Activated gamma-delta T cell treated with Interleukin-2 at 50 U/mL for 16 hours (primary cell): ENCODE data around the gene CCNY.
A peak's percentile ranks its signal among the peaks of the same experiment; 100 is the strongest.
"Not testable (repeated sequence)": the region's sequence is repeated elsewhere in the genome, so short reads cannot be mapped to it uniquely, and the experiment has no call there.

ENCODE experiments used
- DNase-seq: peaks from one replicate; pipeline ENCODE4 v3.0.0-alpha.2; 2020

The CCNY gene

DNA sequence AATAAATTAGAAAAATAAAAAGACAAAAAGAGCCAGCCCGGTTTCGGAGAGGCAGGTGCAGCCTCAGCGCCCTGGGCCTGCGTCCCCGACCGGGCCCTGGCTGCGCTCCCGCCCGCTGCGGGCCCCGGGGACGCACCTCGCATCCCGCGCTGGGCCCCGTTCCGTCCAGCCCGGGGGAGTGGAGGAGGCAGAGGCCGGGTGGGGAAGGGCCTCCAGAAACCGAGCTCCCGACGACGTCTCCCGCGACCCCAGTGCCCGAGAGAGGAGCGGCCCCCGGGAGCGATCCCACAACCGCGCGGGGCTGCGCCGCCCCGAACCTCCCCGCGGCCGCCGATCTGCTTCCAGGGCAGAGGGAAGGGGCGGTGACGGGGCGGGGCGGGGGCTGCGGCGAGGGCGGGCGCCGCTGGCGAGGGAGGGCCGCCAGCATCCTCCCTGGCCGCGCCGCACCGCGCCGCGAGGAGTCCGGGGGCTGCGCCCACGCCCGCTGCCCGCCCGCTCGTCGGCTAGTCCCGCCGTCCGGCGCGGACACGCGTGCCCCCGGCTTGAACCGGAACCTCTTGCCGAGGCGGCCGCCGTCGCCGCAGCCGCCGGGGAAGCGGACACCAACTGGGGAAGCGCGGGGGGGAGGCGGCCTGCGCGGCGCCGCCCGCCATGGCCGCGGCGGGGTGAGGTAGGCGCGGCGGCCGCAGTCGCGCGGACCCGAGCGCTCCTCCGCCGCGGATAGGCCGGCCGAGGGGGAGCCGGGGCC, at the start of gene CCNY:
Gene CCNY (plus strand): TSS at position 426 of the 748 bp plus-strand sequence. CDS start 545 bp downstream, outside the sequence.
- DNase-seq: peak; percentile 71

DNA sequence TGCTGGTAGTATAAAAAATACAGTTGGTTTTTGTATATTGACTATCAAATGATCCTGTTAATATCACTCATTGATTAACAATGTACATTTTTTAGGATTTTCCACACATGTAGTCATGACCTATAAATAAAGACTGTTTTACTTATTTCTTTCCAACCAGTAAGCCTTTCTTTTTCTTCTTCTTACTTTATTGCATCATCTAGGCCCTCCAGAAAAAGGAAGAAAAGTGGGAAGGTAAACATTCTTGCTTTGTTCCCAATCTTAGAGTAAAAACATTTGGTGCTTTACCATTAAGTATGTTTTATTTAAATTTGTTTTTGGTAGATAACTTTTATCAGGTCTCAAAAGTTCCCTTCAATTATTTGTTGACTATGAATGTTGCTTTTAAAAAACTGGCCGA, 47.1 kb upstream of the CCNY start:
- no peak for DNase-seq

DNA sequence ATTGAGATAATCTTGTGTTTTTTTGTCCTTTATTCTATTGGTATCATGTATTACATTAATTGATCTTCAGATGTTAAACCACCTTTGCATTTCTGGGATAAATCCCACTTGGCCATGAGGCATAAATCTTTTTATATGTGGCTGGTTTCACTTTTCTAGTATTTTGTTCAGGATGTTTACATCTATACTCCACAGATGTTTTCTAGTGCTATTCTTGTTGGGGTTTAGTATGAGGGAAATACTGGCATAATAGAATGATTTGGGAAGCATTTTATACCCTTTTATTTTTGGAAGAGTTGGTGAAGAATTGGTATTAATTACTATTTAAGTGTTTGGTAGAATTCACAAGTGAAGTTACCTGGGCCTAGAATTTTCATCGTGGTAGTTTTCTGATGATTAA, 41.8 kb upstream of the CCNY start:
- no peak for DNase-seq

DNA sequence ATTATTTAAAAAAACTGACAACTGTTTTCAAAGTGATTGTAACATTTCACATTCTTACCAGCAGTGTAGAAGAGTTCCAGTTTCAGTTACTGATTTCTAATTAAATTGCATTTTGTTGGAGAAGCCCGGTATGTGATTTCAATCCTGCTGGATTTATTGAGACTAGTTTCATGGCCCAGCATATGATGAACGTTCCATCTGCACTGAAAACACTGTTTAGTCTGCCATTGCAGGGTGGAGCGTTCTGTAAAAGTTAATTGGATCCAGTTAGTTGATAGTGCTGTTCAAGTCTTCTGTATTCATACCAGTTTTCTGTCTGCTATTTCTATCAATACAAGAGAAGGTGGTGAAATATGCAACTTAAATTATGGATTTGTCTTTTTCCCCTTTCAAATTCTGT, 37.3 kb upstream of the CCNY start:
- no peak for DNase-seq

DNA sequence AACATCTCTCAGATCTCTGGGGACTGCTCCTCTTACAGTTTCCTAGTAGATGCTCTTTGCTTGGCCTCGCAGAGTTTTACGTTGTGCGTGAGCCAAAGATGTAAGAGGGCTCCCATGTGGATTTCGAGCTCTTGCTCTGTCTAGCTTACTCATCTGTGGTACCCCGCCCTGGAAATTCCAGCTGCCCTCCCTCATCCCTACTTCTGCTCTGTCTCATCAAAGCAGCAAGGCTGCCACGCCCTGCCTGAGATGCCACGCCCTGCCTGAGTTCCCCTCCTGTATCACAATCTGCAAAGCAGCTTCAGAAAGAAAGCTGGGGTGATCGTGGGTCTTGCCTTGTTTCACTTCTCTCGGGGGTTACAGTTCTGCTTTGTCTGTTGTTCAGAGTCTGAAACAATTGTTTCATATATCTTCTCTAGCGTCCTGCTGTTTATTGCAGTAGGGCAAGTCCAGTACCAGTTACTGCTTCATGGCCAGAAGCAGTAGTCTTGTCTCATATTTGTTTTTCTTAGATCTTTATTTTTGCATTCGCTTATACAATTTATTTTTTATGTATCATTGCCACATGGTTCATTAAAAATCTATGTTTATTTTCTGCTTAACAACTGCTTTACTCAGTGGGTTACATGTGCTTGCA, 36.1 kb upstream of the CCNY start:
- no peak for DNase-seq

DNA sequence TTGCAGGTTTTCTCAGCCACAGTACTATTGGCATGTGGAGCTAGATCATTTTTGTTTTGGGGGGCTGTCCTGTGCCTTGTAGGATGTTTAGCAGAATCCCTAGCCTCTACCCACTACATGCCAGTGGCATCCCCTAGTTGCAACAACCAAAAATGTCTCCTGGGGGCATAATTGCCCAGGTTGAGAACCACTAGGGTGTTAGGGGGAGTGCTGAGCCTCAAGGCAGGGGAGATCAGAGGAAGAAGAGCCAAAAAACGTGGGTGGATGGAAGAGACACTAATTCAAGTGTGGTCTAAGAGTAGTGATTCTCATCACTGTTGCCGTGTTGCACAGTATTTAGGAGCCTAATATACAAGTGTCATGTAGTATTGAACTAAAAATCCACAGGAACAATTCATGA, 31.7 kb upstream of the CCNY start:
- no peak for DNase-seq

DNA sequence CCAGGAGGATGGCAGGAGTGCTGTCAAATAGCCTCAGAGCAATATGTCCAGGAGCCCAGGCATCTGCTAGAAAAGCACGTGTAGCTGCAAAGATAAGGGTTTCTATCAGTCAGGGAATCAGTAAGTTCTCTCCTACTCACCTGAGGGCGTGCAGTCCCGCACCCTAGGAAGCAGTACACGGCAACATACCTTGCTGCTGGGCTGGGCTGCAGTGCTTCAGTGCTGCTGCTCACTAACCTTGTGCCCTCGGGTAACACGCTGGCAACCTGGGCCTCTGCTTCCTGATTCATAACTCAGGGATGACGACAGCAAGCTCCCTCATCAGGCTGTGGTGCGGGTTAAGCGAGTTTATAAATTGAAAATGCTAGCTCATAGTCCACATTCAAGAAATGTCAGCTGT, 29.5 kb upstream of the CCNY start:
- no peak for DNase-seq

DNA sequence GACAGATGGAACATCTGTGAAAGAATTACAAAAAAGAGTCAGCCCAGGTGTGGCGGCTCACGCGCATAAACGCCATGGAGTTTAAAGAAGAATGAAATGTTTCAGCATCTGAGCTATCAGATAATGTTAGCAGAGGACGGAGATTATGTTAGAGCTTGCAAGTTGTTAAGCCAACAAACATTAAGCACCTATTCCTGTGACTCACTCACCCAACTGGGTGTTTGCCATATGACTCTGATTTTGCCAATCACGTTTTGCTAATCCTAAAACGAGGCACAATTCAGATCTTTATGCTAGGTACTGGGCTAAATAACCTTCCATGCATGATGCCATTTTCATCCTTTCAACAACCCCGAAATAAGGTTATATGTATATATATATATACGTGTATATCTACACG, 29.0 kb upstream of the CCNY start:
- no peak for DNase-seq

DNA sequence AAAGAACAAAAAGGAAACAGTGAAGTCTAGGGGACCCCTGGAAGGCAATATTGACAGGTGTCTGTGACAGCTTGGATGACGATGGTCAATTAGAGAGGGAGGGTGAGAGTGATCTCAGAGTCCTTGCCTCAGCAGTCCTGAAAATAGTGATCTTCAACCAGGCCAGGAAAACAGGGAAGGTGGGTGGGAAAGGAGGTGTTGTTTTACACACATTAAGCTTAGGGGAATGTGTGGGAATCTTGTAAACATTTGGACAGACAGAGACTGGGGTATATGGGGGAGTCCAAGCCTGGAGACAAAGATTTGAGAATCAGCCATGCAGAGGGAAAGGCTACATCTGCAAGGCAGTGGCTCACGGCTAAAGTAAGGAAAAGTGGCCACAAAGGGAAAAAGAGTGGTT, 27.5 kb upstream of the CCNY start:
- no peak for DNase-seq

DNA sequence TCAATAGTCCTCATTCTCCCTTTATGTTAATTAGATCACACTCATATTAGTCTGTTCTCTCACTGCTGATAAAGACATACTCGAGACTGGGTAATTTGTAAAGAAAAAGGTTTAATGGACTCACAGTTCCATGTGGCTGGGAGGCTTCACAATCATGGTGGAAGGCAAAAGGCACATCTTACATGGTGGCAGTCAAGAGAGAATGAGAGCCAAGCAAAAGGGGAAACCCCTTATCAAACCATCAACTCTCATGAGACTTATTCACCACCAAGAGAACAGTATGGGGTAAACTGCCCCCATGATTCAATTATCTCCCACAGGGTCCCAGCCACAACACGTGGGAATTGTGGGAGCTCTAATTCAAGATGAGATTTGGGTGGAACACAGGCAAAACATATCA, 22.2 kb upstream of the CCNY start:
- DNase-seq: not testable (repeated sequence)

DNA sequence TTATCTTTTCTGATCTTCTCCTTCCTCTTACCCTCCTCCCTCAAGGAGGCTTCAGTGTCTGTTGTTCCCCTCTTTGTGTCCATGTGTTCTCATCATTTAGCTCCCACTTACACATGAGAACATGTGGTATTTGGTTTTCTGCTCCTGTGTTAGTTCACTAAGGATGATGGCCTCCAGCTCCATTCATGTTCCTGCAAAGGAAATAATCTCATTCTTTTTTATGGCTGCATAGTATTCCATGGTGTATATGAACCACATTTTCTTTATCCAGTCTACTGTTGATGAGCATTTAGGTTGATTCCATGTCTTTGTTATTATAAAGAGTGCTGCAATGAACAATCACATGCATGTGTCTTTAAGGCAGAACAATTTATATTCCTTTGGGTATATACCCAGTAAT, 21.1 kb upstream of the CCNY start:
- not testable (repeated sequence) for DNase-seq

DNA sequence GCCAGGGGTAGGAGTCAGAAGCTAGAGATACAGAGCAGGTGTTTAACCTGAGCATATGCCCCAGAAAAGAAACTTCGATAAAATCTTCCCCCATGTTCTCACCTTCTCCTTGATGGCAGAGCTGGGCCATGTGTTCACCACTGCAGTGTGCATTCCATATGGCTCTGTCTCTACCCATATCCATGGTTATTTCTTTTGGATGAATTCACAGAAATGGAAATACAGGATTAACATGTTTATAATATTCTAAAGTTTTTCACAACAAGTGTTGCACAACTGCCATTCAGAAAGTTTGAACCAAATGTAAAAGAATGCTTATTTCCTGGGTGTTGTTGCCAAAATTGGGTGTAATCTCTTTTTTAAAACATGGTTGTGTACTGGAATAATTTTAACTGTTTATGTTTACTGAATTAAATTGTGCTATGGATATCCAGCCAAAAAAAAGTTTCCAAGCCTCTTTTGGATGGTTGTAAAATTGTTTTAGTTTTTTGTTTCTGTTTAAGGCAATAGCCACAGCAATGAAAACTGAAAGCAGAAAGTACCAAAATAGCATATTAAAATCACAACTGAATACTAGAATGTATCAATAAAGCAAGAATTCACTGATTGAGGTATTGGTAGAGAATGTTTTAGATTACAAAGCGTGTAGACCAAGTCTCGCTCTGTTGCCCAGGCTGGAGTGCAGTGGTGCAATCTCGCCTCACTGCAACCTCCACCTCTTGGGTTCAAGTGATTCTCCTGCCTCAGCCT, 19.9 kb upstream of the CCNY start:
- DNase-seq: no peak

DNA sequence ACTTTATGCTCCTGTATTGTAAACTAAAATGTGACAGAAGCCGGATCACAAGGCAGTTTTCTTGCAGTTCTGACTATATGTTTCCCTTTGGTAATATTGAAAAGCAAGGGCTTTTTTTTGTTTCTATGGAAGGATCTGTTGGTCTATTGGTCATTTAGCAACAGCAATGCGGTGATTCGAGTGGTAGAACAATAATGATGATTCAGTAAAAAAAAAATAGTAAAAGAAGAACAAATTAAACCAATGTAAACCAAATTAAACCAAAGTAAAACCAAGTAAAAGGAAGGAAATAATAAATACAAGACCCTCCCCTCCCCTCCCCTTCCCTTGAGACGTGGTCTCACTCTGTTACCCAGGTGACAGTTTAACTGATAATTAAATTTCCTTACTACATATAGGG, 17.8 kb upstream of the CCNY start:
- DNase-seq: no peak

DNA sequence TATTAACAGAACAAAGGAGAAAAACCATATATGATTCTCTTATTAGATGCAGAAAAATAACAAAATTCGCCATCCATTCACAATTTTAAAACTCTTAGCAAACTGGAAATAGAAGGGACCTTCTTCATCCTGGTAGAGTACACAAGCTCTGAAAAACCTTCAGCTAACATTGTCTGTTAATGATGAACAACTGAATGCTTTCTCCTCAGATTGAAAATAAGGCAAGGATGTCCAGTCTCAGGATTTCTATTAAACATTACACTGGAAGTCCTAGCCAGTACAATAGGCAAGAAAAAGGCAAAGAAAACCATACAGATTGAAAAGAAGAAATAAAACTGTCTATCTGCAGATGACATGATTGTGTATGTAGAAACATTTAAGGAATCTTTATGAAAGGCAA, 16.0 kb upstream of the CCNY start:
- DNase-seq: no peak

DNA sequence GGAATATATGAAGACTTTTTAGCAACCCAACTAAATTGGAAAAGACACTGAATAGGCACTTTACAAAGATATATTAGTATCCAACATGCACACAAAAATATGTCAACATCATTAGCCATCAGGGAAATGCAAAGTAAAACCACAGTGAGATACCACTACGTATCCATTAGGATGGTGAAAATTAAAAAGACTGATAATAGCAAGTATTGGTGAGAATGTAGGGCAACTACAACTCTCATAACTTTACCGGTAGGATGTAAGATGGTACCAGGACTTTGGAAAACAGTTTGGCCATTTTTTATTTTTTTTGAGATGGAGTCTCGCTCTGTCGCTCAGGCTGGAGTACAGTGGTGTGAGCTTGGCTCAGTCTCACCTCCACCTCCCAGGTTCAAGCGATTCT, 13.7 kb upstream of the CCNY start:
- DNase-seq: no peak

DNA sequence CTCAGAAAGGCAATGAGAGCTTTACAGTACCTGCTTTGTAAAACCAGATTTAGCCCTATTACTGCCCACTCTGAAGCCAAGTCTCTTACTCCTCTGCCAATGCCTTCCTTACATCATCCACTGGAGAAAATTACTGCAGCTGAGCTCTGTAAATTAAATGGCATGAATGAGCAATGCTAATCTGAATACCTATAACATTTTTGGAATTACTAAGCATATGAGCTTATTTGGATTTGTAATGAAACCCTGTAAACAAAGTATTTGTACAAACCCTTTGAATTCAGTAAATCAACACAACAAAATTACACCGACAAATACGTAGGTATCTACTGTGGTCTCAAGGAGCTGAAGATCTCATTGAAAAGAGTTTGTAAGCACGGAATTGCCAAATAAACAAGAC, 12.1 kb upstream of the CCNY start:
- DNase-seq: no peak

DNA sequence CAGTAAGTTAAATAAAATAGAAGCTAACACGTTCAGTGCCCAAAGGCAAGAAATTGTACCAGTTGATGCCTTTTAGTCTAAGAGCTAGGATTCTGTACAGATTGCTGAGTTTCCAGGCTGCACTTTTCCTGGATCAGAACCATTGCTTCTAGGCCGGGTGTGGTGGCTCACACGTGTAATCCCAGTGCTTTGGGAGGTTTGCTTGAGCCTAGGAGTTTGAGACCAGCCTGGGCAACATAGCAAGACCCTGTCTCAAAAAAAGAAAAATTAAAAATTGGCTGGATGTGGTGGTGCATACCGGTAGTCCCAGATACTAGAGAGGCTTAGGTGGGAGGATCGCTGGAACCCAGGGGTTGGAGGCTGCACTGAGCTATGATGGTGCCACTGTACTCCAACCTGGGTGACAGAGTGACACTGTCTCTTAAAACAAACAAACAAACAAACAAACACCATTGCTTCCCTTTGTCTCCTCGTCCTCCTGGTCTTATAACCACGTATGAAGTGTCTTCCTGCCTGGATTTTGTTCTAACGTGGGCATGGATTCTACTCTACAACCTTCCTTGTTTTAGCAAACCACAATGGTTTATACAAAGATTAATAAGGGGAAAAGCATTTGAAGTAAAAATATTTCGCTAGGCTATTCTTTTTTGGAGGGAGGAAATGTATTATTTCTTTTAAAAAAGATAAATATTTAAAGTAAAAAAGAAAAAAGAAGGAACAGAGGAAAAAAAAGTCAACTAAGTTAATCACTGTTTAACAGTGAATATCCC, 9.7 kb upstream of the CCNY start:
- DNase-seq: no peak

DNA sequence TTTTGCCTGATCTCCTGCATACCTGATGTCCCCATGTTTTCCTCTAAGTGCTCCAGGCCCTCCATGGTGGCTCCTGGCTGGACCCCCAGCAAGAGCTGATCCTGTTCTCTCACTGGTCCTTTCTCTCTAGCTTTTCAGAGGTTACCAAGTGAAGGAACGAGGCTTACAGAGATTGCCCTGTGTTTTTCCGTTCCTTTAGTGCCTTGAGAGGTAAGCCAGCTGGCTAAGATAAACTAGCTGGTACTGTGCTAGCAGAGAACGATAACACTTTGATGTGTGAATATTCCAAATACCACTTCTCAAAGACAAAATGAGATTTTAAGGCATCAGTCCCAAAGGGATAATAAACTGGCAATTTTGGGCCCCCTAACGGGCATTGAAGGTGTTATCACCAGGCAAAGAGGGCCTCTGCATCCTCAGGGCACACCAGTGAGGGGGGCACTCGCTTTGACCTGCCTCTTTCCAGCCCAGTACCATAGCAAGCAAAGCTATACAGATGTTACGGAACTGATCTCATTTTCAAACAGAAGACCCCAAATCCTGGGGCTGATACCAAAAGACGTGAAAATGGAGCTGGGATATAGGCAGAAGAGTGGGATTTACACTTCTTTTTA, 8.4 kb upstream of the CCNY start:
- no peak for DNase-seq

DNA sequence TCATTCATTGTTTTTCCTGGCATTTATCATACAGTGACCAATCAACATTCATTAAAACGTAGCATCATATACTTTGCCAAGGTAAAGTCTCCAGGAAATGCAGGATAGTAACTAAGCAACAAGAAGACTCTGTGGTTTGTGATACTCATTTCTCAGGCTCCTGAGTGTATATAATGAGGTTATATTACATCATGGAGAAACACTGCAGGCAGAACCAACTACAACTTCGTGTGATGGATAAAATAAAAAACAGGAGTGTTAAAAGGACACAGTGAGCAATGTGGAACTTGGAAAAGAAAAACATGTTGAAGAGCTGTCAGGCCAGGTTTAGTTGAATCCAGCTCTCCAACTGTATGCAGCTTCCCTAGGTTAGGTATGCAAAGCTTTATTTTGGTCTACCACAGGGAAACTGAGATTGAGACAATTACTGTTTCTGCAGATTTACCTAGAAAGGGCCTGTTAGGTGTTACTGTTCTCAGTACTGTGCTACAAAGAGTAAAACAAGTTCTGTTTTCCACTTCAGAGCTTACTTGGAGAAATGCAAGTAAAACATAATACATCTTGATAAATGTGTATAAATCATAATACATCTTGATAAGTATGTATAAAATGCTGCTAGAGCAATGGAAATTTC, 7.8 kb upstream of the CCNY start:
- DNase-seq: no peak

DNA sequence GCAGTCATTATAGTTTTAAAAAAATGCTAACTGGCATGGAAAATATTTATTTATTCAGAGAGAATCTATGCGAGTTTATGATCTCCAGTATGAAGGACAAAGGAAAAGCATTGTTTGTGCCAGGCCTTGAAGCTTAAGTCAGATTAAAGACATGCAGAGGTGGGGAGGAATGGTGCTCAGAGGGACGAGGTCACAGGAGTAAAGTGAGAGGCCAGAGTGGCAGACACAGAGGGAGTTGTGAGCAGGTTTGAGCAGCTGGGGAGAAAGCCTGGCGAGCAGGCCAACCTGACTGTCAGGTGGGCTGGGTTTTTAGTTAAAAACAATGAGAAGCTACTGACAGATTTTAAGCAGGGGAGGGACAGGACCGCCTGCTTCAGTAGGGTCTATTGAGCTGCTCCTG, 6.8 kb upstream of the CCNY start:
- no peak for DNase-seq

DNA sequence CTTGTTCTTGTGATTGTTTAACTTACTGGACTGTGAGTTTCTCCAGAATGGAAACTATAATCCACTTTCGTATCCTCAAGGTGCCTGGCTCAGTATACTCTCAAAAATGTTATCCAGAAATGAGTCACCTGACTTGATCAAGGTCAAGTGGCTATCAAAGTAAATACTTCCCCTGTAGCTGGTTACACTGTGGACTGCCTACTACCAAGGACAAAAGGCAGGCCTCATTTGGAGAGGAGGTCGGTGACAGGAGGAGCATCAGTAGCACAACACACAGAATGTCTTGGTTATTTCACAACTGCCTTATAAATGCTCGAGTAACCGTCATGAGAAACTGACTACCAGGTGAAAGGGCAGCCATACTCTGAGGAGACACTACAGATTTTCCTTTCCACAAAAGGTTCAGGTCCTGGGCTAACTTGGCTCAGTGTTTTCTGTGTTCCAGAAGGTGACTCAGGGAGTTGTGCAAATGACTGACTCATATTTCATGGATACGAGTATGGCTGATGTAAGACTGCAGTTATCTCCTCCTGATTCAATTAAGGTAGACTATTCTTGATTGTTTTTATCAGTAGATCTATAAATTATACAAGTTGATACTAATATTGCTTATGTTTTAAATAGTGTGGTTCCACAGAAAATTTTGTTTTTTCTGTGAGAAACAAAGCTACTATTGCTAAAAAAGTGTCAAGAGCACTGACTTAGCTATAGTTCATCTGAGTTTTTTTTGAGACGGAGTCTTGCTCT, 4.2 kb upstream of the CCNY start:
- DNase-seq: no peak

DNA sequence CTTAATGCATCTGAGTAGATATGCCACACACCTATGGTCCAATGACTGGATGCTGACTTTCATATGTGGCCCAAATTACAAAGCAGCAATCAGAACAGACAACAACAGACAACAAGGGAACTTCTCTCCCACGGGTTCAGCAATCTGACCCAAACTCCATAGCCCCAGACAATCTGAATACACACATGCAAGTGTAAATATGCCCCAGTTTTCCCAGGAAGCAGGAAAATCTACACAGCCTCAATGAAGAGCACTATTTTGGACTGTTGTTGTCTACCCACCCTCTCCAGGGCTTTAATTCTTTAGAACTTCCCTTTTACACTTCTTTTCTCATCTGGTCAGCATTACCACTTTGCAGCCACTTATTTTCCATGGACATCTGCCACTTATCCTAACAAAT, 2.0 kb upstream of the CCNY start:
- DNase-seq: no peak
